Activated CD4-positive, alpha-beta T cell treated with anti-CD3 and anti-CD28 coated beads, Interleukin-2, Interleukin-6, amounts not matched to agents 100 ng/mL and 50 ng/mL, durations not matched to agents 16 hours and 8 hours (primary cell): Measurements from ENCODE around the gene CHN1.

ENCODE experiments used
- DNase-seq: peaks from one replicate; pipeline ENCODE4 v3.0.0-alpha.2; 2020

Gene CHN1

DNA sequence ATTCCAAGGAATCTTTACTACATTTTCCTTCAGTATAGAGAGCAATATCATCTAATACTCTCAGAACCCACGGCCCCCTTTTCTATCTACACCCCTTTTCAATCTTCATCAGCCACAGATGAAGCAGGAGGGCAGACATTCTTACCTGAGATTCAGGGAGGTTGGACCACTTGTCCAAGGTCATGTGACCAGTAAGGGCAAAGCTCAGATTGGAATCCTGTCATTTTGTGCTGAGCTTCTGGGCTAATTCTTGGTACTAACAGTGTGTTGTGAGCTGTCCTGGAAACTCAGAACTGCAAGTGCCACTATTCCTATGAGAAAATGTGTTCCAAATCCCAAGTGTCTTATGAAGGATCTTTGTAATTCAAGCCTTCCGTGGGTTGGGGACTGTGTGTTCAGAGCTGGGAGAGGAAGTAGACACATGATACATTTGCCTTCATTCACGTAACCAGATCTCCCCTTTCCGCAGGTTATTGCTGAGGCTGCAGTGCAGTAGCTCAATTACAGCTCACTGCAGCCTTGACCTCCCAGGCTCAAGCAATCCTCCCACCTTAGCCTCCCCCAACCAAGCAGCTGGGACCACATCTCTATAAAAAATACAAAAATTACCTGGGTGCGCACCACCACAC, 244.2 kb downstream of the CHN1 start:
- no peak for DNase-seq

DNA sequence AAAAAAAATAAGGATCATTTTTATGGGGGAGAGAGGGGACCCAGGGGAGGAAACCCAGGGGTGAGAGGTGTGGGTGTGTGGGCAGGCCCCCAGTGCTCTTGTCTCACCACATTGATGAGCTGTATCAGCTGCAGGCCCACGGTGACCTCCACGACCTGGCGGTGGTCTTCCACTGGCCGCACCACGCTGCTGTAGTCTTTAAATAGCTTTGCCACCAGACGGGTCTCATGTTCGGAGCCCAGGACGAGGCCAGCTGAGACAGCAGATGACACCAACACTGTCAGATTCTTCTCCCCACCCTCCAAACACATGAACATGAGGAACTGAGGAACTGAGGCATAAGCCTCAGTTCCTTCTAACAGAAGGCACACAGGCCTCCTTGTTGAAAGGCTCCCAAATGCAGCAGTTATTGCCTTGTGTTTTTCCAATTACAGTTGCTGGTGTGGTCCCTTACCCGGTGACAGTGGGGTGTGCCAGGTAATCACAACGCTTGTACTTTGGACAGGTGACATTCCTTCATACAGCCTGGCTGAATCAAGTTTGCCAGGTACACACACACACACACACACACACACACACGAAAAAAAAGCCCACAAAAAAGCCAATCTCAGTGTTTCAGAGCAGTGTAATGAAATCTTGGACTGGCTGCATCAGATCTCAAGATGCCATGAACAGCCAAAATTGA, 245.7 kb downstream of the CHN1 start:
- no peak for DNase-seq

DNA sequence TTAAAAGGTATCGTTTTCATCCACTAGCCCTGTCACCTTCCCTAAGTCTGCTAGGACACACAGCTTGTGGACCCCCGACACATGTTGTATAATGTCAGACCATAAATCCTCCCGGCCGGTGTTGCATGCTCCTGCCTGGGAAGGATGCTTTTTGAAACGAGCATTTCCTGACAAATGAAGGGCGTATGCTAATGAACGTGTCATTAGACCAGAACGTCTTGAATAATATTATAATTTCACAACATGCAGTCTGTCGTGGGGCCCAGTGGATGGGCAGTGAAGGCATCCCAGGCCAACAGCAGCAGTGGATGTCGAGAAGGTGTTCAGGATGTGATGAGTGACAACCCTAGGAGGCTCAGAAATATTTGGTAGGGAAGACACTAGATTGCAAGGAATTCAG, 248.4 kb downstream of the CHN1 start:
- DNase-seq: no peak

DNA sequence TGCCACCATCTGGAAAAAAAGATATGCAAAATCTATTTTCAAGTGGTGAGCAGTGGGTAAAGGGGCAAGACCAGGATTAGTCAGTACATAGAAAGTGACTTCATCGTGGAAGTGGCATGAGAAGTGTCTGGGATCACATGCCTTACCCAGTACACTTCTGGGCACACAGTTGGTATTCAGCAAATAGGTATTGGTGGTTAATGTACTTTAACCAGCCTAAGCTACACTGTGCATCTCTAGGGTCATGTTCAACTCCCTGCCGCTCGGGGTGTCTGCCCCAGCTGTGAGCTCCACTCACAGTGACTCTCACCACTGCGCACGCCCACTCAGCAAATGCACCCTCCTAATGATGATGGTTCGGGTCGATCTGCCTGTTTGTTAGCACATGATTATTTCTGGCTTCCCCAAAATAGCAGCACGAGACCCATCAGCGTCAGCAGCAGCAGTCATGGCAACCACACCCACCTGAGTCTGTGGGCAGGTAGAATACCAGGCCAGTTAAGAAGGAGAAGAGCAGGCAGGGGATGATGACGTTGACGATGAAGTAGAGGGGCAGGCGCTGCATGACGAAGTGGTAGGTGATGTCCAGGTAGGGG, 252.0 kb downstream of the CHN1 start:
- DNase-seq: peak; percentile 62

DNA sequence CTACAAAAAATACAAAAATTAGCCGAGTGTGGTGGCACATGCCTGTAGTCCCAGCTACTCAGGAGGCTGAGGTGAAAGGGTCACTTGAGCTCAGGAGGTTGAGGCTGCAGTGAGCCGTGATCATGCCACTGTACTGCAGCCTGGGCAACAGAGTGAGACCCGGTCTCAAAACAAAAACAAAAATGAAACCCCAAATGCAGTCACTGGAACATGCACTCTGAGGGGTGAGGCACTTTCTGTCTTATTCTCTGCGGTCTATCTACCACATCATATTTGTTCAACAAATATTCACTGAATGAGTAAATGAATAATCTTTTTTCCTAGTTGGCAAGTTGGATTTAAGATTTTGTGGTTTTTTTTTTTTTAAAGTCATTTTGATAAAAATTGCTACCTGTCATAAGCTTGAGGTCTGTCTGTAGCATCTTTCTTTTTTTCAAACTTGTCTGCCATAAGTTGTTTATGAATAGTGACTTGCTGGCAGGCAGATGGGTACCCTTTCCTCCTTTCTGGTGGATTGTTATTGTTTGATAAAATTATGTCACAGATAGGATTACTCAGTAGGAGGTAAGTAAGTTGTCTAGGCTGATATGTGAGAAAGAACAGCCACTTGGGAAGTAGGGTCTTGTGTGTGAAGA, 252.7 kb downstream of the CHN1 start:
- peak; percentile 87 for DNase-seq

DNA sequence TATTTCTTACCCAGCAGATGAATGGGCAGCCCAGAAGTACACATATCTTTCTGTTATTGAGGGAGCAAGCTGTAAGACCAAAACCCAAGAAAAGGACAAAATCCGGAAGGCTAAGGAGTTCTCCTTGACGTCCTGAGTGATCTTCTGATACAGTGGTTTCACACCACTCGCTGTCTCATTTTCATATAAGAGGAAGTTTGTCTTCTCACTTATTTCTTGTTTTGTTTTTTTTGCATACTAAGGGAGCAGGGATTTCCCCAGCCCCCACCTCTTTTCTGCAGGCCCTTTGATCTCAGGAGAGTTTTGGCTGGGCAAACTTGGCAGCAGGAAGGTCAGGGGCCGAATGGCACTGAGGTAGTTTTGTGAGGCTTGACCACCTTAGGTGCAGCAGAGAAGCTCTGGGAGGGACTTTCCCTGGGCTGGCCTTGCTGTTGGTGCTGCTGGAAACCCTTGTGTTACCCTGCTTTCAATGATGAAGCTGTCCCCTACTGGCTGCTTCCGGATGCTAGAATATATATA, 254.2 kb downstream of the CHN1 start:
- peak; percentile 65 for DNase-seq

DNA sequence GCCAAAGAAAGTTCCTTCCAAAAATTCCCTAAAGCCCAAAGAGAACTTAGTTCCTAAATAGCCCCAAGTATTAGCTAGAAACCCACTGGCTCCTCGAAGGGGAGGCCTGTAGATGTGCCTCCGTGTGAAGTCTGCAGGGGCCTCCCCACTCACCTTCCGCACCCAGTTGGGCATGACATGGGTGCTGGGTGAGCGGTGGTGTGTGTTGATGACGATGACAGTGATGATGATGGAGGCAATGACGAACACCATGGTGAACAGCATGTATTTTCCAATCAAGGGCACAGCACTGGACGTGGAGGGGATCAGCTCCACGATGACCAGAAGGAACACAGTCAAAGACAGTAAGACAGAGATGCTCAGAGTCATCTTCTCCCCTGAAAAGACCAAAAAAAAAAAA, 255.4 kb downstream of the CHN1 start:
- DNase-seq: no peak

DNA sequence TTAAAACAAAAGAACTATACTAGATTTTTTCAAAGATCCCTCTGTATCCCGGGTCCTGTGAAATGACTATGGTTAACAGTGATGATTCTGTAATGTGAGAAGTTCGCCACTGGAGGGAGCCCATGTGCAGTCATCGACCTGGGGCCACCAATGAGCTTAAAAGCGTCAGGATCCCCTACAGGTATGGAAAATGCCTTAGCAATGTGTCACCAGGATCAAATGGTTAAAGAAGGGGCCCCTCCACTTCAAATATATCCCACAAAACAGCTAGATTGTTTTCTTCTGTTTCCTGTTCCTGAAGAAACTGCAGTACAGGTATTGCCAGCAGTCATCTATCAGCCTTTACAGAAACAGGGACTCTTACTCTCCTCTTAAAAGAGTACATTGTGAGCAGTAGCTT, 256.2 kb downstream of the CHN1 start:
- peak; percentile 84 for DNase-seq
